CD4-positive, alpha-beta T cell treated with Interleukin-6 for 4 hours (primary cell): ENCODE measurements around the gene RPTOR.
A peak's percentile ranks its signal among the peaks of the same experiment; 100 is the strongest.
"Not testable (repeated sequence)": the region's sequence is repeated elsewhere in the genome, so short reads cannot be mapped to it uniquely, and the experiment has no call there.

Source experiments
- DNase-seq: peaks from one replicate; pipeline ENCODE4 v3.0.0-alpha.2; 2020; ENCODE audit warnings: mixed read lengths

RPTOR gene

DNA sequence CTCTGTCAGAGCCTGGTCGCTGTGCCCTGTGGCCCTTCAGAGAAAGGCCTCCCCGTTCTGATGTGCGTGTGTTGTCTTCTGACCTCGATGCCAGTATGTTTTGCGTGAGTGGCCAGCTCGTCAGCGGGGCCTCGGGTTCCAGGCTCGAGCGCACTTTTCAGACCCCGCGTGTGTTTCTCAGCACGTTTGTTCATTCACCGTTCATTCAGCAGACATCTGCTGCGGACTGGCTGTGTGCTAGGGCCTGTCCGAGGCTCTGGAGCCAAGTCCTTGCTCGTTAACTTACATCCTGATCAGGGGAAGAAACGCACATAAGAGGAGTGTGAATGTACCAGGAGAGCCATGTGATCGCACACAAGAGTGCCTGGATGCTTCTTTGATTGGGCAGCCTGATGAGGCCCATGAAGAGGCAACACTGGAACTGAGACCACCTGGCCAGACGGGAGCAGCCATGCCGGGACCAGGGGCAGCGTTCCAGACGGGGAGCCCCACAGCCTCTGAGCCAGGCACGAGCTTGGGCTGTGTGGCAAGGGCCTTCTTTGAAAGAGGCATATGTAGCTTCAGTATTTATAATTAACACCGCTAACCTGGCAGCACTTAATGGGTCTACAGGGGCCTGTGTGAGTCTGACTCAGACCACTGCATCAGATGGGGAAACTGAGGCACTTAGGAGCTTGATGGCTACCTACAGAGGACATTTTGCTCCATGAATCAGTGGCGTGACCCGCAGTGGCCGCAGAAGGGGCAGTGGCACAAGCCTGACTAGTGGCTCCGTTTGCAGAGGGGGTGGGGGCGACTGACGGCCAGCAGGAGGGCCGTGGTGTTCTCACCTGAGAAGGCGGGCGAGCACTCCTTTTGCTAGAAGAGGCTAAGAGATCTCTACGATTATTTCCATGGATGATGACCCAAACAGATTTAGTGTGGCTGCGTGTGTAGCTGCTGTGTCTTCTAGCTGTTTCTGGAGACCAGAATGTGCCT is 259.1 kb downstream of the RPTOR start:
- no peak for DNase-seq

- peak; percentile 57 for DNase-seq
These were observed 259.8 kb downstream of the RPTOR start for GRCh38 chr17:80804466-80804865.

DNA sequence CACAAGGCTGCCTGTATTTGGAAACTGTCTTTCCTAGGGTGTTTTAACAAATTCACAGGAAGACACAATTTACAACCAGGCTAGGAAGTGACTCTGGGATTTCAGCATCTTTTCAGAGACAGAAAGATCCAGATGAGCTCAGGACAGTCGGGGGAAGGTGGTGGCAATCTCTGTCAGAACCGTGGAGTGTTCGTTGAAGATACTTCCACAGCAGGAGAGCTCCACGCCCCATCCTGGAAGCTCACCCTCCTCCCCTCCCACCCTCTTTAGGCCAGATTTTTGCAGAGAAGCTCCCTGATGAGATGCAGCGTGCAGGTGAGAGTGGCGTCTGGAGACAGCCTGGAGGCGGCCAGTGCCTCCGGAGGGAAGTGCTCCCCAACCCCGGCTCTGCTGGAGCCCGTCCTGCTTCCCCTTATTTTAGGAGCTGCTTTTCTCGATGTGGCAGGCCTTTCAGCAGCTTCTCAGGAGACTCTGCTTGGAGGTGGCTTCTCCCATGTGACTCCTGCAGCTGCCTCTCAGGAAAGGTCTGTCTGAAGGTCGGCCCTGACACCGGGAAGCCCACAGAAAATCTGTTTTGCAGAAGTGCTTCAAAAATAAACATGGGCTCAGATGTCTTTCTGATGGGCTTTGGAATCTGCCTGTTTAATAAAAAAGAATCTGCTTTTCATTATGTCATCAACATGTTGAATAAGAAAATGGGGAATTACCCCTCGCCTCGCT is 260.6 kb downstream of the RPTOR start:
- no peak for DNase-seq

DNA sequence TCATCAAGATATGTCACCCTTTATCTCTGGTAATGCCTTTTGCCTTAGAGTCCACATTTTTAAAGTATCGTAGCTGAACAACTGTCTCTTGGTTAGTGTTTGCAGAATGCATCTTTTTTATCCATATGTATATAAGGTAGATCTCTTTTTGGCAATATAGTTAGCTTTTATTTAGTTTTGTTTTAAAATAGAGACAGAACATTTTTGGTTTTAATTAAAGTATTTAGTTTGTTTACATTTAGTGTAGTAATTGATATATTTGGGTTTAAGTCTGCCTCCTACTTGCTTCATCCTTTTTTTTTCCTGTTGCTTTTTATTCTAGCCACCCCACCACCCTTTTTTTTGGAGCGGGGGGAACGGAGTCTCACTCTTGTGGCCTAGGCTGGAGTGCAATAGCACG is 262.4 kb downstream of the RPTOR start:
- no peak for DNase-seq

DNA sequence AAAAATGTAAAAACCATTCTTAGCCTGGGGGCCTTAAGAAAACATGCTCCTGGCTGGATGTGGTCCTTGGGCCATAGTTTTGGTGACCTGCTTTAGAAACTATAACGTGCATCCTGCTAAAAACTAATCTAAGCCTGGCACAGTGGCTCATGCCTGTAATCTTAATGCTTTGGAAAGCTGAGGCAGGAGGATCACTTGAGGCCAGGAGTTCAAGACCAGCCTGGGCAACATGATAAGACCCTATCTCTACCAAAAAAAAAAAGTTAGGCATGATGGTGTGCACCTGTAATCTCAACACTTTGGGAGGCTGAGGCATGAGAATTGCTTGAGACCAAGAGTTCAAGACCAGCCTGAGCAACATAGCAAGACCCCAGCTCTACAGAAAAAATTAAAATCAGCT is 263.2 kb downstream of the RPTOR start:
- DNase-seq, result no peak

- DNase-seq, result peak; percentile 35
These were observed 266.8 kb downstream of the RPTOR start for GRCh38 chr17:80811181-80812105.

- DNase-seq, result peak; percentile 25
These were observed 267.9 kb downstream of the RPTOR start for GRCh38 chr17:80812362-80813088.

GRCh38 chr17:80813318-80813717 is 268.7 kb downstream of the RPTOR start:
- DNase-seq, result no peak

DNA sequence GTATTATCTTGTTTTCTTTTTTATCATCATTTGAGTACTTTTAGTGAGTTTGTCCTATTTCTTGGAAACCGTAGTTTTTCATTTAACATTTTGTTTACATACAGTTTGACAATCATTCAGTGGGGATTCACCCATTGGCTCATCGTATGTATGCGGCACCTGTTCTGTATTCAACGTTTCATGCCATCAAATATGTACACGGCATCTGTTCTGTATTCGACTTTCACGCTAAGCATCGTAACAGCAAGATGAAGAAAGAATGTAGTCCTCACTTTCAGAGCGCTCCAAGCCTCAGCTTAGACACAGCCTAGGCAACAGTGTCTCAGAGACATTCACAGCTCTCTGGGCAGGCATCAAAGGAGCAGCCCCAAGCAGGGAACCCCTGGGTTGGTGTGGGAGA is 269.9 kb downstream of the RPTOR start:
- no peak for DNase-seq

DNA sequence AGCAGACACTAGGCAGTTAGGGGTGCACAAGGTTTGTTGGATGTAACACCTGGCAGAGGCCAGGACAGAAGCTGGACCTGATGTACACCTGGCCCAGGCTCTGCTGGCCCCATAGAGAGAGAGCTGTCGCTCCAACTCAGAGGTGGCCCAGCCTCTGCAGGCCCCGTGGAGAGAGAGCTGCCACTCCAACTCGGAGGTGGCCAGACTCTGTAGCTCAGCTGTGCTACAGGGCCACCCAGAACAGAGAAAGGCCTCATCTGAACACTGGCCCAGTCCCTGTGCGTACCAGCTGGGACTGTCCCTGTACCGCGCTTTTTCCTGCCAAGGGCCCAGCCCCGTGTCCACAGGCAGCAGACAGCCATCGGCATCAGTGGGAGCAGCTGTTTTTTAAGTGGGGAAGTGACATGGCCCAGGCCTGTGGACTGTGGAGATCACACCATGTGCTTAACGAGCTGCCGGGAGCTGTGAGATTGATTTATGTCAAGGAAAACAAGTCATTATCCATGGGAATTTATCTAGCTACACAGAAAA is 270.6 kb downstream of the RPTOR start:
- no peak for DNase-seq

DNA sequence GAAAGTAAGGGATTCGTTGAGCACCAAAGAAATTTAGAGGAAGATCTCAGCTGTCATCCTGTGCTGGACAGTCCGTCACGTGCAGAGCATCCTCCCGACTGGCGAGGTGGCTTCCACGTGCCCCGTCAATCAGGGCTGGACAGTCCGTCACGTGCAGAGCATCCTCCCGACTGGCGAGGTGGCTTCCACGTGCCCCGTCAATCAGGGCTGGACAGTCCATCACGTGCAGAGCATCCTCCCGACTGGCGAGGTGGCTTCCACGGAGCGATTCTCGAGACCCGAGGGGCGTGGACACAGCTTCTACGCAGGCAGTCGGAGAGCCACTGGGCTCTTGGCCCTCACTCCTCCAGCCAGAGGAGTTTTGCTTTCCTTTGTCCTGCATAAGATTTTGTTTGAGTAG is 271.1 kb downstream of the RPTOR start:
- not testable (repeated sequence) for DNase-seq

GRCh38 chr17:80816241-80817103 is 271.8 kb downstream of the RPTOR start:
- no peak for DNase-seq

DNA sequence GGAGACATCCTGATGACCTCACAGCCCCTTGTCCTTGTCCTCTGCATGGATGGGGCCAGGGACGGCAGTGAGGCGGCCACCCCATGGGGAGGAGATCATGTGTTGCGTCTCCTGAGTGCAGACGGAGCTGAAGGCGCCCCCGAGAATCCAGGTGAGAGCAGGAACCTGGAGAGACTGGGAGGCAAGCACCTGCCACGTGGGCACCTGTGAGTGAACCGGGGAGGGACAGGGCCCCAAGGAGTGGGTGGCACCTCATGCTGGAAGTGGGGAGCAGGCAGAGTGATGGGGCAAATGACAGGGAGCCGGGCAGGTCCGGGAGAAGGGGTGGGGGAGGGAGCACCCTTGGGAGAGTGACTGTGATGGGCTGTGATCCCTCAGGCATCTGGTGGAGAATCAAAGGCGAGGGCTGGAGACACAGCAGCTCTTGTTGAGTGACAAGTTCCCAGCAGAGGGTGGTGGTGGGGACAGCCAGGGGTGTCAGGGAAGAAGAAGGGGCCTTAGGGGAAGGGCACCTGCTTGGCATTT is 272.7 kb downstream of the RPTOR start:
- no peak for DNase-seq

- DNase-seq, result no peak
These were observed 273.2 kb downstream of the RPTOR start for GRCh38 chr17:80817861-80818260.

DNA sequence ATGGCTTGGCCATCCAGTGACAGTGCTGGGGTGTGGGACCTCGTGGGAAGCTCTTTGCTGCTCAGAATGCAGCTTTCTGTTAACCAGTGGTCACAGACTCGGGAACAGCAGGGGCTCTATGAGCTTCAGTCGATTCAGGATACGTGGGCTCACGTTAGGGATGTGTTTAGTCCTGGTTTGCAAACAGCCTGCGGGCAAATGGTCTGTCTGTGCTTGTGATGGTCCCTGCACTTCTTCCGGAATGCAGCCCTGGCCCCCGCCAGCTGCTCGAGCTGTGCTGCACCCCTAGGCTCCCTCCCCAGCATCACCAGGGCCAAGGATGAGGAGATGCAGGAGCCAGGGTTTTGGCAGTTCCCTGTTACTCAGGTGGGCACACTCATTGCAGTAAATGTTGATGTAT is 274.2 kb downstream of the RPTOR start:
- DNase-seq, result no peak

- DNase-seq, result peak; percentile 25
These were observed 275.0 kb downstream of the RPTOR start for GRCh38 chr17:80819422-80820164.

- no peak for DNase-seq
These were observed 275.7 kb downstream of the RPTOR start for GRCh38 chr17:80820331-80820730.

GRCh38 chr17:80821546-80821945 is 276.9 kb downstream of the RPTOR start:
- no peak for DNase-seq

DNA sequence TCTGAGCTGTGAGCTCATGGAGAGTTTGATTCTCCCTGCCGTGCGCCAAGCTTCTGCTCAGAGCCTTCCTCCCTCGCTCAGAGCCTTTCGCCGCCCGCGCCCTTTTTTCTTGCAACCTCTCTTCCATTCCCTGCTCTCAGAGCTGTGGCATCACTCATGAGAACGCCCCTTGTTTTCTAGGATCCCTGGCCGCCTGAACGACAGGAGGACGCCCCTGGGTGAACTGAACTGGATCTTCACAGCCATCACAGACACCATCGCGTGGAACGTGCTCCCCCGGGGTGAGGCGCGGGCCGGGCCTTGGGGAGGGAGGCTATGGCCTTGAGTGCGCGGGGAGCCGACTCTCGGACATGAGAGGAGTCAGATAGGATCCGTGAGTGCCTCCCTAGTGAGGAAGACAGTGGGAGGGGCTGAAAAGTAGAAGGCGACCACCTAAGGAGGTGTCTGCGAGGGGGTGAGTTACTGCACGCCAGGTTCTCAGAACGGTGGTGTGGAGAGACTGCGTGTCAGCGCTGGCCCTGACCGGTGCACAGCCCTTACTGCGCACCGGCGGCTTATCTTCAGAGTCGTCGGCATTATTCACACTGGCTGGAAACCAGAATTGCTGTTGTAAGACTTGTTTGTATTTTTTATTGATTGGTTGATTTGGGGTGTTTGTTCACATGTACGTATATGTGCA is 277.5 kb downstream of the RPTOR start:
- no peak for DNase-seq
